GM12878 (cell line): ENCODE results near the gene ZMIZ1. TPM values are rescaled to one million over a fixed set of nuclear protein-coding genes. Genes with fewer than 3 reads are reported as not detected.

Experiments
- ATAC-seq: fragments of 200-7000 bp; cut with Tn5 transposase; 3 replicates; pipeline ENCODE4 v1.9.1; 2020; ENCODE audit warnings: mild to moderate bottlenecking, moderate library complexity
- BruUV-seq: library from RNA; stranded (reverse); fragments of 400-500 nt; replicated peaks from 2 replicates; lab custom pipeline; 2021; lab: Mats Ljungman, UMichigan
- CTCF ChIA-PET: fragments of 300-600 bp; sonication (Branson Sonifier 250); formaldehyde crosslinking; extraction: SDS; loops from one replicate; lab custom pipeline; 2021; ENCODE audit warnings: inconsistent platforms; lab: Yijun Ruan, JAX
- POLR2A ChIA-PET: fragments of 350-600 bp; formaldehyde crosslinking; extraction: SDS; loops from one replicate; lab custom pipeline; 2021; ENCODE audit warnings: inconsistent platforms; lab: Charles Lee
- RAD21 ChIA-PET: fragments of 300-600 bp; sonication (Branson Sonifier 250); formaldehyde crosslinking; loops from one replicate; lab custom pipeline; 2023; ENCODE audit warnings: antibody characterized with exemption; ENCODE audit not compliant: unreplicated experiment; lab: Charles Lee
- SMC1A ChIA-PET: fragments of 300-600 bp; sonication (Branson Sonifier 250); formaldehyde crosslinking; loops from one replicate; lab custom pipeline; 2023; ENCODE audit not compliant: unreplicated experiment, uncharacterized antibody; lab: Charles Lee
- DNase-seq: peaks from one replicate; pipeline ENCODE4 v3.0.0-alpha.2; 2011; ENCODE audit warnings: low read depth, low spot score
- FAIRE-seq: peaks from 3 replicates; lab custom pipeline; 2011; peaks lifted over from hg19 to GRCh38; lab: Jason Lieb, UNC
- H2AFZ ChIP-seq: 2 replicates; pipeline ENCODE4 v1.6.0; 2011; ENCODE audit warnings: low read depth, low read length, control low read depth; ENCODE audit not compliant: control insufficient read depth
- H3K27ac ChIP-seq: 2 replicates; pipeline ENCODE4 v1.5.1; 2011; ENCODE audit warnings: control low read depth; ENCODE audit not compliant: control insufficient read depth, insufficient read depth
- H3K27me3 ChIP-seq, 2 experiments: replicated peaks in 1 of 2; 2 replicates each; pipeline versions ENCODE4 v1.6.0 to v1.6.1; 2011; ENCODE audit warnings: low read length in 1 of 2; ENCODE audit not compliant: control insufficient read depth in 2 of 2, insufficient read depth in 2 of 2
- H3K36me3 ChIP-seq, 2 experiments: 2 replicates each; pipeline ENCODE4 v1.5.1; 2011; ENCODE audit warnings: low read length in 1 of 2; ENCODE audit not compliant: control insufficient read depth in 2 of 2, insufficient read depth in 2 of 2
- H3K4me1 ChIP-seq: 2 replicates; pipeline ENCODE4 v1.6.1; 2011; ENCODE audit warnings: mild to moderate bottlenecking, low read length, moderate library complexity, mixed read lengths; ENCODE audit not compliant: control insufficient read depth, insufficient read depth
- H3K4me2 ChIP-seq: 2 replicates; pipeline ENCODE4 v1.6.0; 2011; ENCODE audit warnings: control low read depth; ENCODE audit not compliant: control insufficient read depth, insufficient read depth
- H3K4me3 ChIP-seq: fragments of 200-600 bp; sonication (generic); 2 replicates; pipeline ENCODE4 v1.5.1; 2016
- H3K79me2 ChIP-seq: 2 replicates; pipeline ENCODE4 v1.6.0; 2011; ENCODE audit warnings: low read length; ENCODE audit not compliant: control insufficient read depth, insufficient read depth
- H3K9ac ChIP-seq: 2 replicates; pipeline ENCODE4 v1.8.0; 2011; ENCODE audit warnings: low read length, control low read depth, mixed read lengths; ENCODE audit not compliant: control insufficient read depth, insufficient read depth
- H3K9me3 ChIP-seq: replicated peaks from 3 replicates; pipeline ENCODE4 v1.5.1; 2011; ENCODE audit warnings: mild to moderate bottlenecking, low read length; ENCODE audit not compliant: control insufficient read depth, insufficient read depth
- H4K20me1 ChIP-seq: 2 replicates; pipeline ENCODE4 v1.6.0; 2011; ENCODE audit not compliant: control insufficient read depth, insufficient read depth
- ATF2 ChIP-seq: IDR thresholded peaks from 2 replicates; pipeline ENCODE4 v1.6.1; 2012; ENCODE audit warnings: low read length, inconsistent platforms
- IRF4 ChIP-seq: IDR thresholded peaks from 2 replicates; pipeline ENCODE4 v1.6.1; 2011; ENCODE audit warnings: low read depth, low read length
- LARP7 ChIP-seq: fragments of 450-650 bp; IDR thresholded peaks from 2 replicates; pipeline ENCODE4 v1.6.1; 2017; ENCODE audit warnings: mild to moderate bottlenecking
- NKRF ChIP-seq: fragments of 450-650 bp; conservative IDR thresholded peaks from 2 replicates; pipeline ENCODE4 v1.6.1; 2017; ENCODE audit warnings: mild to moderate bottlenecking, moderate library complexity
- POLR2A ChIP-seq: IDR thresholded peaks from 2 replicates; pipeline ENCODE4 v1.6.1; 2011; ENCODE audit warnings: low read depth, mild to moderate bottlenecking, low read length
- SMAD1 ChIP-seq: fragments of 450-650 bp; IDR thresholded peaks from 2 replicates; pipeline ENCODE4 v1.6.1; 2018; ENCODE audit warnings: mild to moderate bottlenecking, low read depth; ENCODE audit not compliant: partially characterized antibody
- SP1 ChIP-seq: IDR thresholded peaks from one replicate; pipeline ENCODE4 v1.6.1; 2011; ENCODE audit warnings: low read depth, low read length
- ZBTB40 ChIP-seq: fragments of 450-650 bp; IDR thresholded peaks from 2 replicates; pipeline ENCODE4 v1.6.1; 2016; ENCODE audit warnings: mild to moderate bottlenecking, moderate library complexity, borderline replicate concordance
- ZZZ3 ChIP-seq: IDR thresholded peaks from 2 replicates; pipeline ENCODE4 v1.6.1; 2011; ENCODE audit warnings: low read depth; ENCODE audit not compliant: control insufficient read depth, insufficient read length
- WGBS: methylation state at CpG from one replicate; pipeline ENCODE4 v1.1.6; 2016; ENCODE audit warnings: low lambda C conversion rate; ENCODE audit not compliant: insufficient replicate concordance, insufficient coverage; ENCODE audit errors: missing lambda C conversion rate; 5-methylcytosine and 5-hydroxymethylcytosine counted together
- in situ Hi-C: fragments of 300-500 bp; cut with MboI; formaldehyde crosslinking; loops from 9 replicates; pipeline ENCODE4 v1.14.3; 2018; ENCODE audit warnings: mixed read lengths
- intact Hi-C: fragments of 100-400 bp; cut with micrococcal nuclease; formaldehyde crosslinking; loops from one replicate; pipeline ENCODE4 v1.14.2; 2022; ENCODE audit not compliant: unreplicated experiment
- polyA plus RNA-seq, 11 experiments: library from polyadenylated mRNA; depleted of rRNA in 4 of 11; unstranded in 6 of 11; stranded (reverse) in 5 of 11; fragments of >200 nt; fragmentation: Nextera tagmentation in 4 of 11; fragmentation: Illumina TruSeq in 1 of 11; extraction: Ambion mirVana in 4 of 11; extraction: Trizol in 1 of 11; gene quantifications; 1 replicate in 1 of 11; 2 replicates in 10 of 11; pipeline versions ENCODE4 v1.2.1 to v1.2.3, GENCODE V29; 2011 to 2016; ENCODE audit warnings: inconsistent platforms in 2 of 11, missing spikeins in 2 of 11, low read depth in 1 of 11
- total RNA-seq, 4 experiments: library from RNA; depleted of rRNA in 3 of 4; stranded (reverse); fragments of >200 nt in 3 of 4; fragmentation: Illumina TruSeq in 1 of 4; extraction: Trizol in 1 of 4; gene quantifications; 2 replicates each; pipeline versions ENCODE4 v1.2.1 to v1.2.3, GENCODE V29; 2013 to 2021

The ZMIZ1 gene
- total and polyA plus RNA-seq, 10 of the 15 experiments (the other 5 are each of a cell fraction or from before 2014, with no cell fraction given): 3.1 to 82.3 (median 14.9) TPM

- TF ChIP-seq SMAD1: no peak
These were observed 81.6 kb downstream of the ZMIZ1 start (continued) for GRCh38 chr10:79150444-79150754.

GRCh38 chr10:79152423-79152817, 83.7 kb downstream of the ZMIZ1 start:
- no peaks in the 10 kb centered on the region for H3K27me3 ChIP-seq
- DNase-seq (no peak), ATAC-seq (no peak), FAIRE-seq (no peak)
- ChIA-PET RAD21 (no interaction called here), POLR2A (no interaction called here), SMC1A (no interaction called here), CTCF (no interaction called here)
- no peaks in the 10 kb centered on the region for H3K9me3 ChIP-seq
- no peaks in the 10 kb centered on the region for H3K79me2 ChIP-seq
- no peak overlapping the region for H3K27ac ChIP-seq
- no peak for TF ChIP-seq SP1
- H2AFZ ChIP-seq: no peak overlapping the region
- no peak overlapping the region for H3K4me3 ChIP-seq
- H3K4me1 ChIP-seq: peaks cover 10% of the 10 kb centered on the region
- H3K4me2 ChIP-seq: no peak overlapping the region
- no peaks in the 10 kb centered on the region for H3K36me3 ChIP-seq
- no TSS peak for BruUV-seq
- no peaks in the 10 kb centered on the region for H4K20me1 ChIP-seq
- intact Hi-C loops (no loop called here), in situ Hi-C loops (no loop called here)
- WGBS: 69% methylated on average over 7 of the region's 7 CpGs
- no peak overlapping the region for H3K9ac ChIP-seq

GRCh38 chr10:79153745-79154144, 85.0 kb downstream of the ZMIZ1 start:
- Histone ChIP-seq H3K27me3 (no peaks in the 10 kb centered on the region), H3K79me2 (no peaks in the 10 kb centered on the region), H4K20me1 (no peaks in the 10 kb centered on the region), H3K4me1 (peaks cover 10% of the 10 kb centered on the region), H3K36me3 (no peaks in the 10 kb centered on the region), H3K9me3 (no peaks in the 10 kb centered on the region), H2AFZ (no peak overlapping the region), H3K4me2 (no peak overlapping the region), H3K4me3 (no peak overlapping the region), H3K9ac (no peak overlapping the region), H3K27ac (no peak overlapping the region)
- 34% methylated on average over 10 of the region's 10 CpGs for WGBS
- no peak for ATAC-seq
- ChIA-PET CTCF (no interaction called here), POLR2A (no interaction called here), RAD21 (no interaction called here), SMC1A (no interaction called here)
- no peak for FAIRE-seq
- no TSS peak for BruUV-seq
- intact Hi-C loops (no loop called here), in situ Hi-C loops (no loop called here)
- DNase-seq: no peak
- TF ChIP-seq POLR2A (no peak), ATF2 (no peak), IRF4 (no peak), ZBTB40 (no peak), ZZZ3 (no peak), LARP7 (no peak), NKRF (no peak)
